Measurements from ENCODE around the gene SHE.
"Not testable (repeated sequence)": the region's sequence is repeated elsewhere in the genome, so short reads cannot be mapped to it uniquely, and the experiment has no call there.

Gene SHE

DNA sequence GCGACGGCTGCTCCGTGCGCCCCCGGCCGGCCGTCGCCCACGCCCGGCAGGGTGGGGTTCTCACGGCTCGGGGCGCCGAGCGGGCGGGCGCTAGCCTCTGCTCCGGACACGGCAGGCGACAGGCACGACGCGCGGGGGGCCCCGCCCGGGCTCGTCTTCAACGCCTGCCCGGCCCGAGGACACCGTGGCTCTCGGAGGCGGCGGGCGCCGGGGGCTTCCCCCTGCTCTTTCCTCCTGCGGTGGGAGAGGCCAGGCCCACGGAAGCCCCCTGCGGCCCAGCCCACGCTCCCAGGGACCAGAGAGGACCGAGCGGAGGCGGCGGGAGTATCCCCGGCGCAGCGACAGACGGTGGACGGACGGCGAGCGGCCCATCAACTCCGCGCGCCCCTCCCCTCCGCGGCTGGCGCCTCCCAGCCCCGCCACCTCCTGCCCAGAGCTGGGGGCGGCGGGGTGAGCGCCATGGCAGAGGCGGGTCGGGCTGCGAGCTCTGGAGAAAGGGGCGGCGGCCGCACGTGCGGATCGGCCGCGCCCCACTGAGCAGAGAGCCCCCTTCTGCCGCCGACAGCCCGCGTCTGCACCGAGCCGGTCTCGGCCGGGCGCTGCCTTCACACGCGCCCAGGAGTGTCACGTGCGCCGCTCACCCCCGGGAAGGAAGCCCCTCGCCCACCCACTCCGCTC lies at the start of gene SHE, which contains the start of gene TDRD10:
Gene SHE (minus strand): TSS at position 347 of the 678 bp plus-strand sequence. CDS start 386 bp downstream, outside the sequence.
Gene TDRD10 (plus strand): TSS at position 154 of the 678 bp plus-strand sequence. CDS start 4,685 bp downstream, outside the sequence.
- in situ Hi-C loops (cut with MboI; ENCODE audit: low sequenced_read_pairs) = no loop called here

GRCh38 chr1:154551474-154551873 lies 49.3 kb upstream of the SHE start:
- in situ Hi-C loops (cut with MboI; ENCODE audit: low sequenced_read_pairs) = no loop called here

- in situ Hi-C loops (cut with MboI; ENCODE audit: low sequenced_read_pairs) = no loop called here
Measured at GRCh38 chr1:154550657-154551056, 48.4 kb upstream of the SHE start.

DNA sequence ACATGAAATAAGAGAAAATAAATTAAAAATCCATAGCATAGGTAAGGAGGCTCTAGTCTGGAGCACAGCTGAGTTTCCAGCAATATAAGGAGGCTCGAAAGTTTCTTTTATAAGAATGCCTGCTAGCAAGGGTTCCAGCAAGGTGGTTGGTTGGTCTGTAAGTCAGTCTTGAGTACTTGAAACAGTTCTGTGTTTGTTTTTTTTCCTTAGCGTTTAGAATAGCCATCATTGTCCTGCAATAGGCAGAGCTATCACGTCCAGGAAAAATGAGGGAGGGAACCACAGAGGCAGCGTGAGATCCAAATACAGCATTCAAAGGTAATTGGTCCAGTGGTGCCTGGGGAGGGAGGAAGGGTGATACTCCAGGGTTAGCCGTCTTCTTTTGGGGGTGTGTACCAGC lies 47.9 kb upstream of the SHE start:
- in situ Hi-C loops (cut with MboI; ENCODE audit: low sequenced_read_pairs) = no loop called here

- in situ Hi-C loops (cut with MboI; ENCODE audit: low sequenced_read_pairs) = no loop called here
Measured at GRCh38 chr1:154549202-154549770, 47.1 kb upstream of the SHE start.

- in situ Hi-C loops (cut with MboI; ENCODE audit: low sequenced_read_pairs) = no loop called here
Measured at GRCh38 chr1:154548028-154548427, 45.8 kb upstream of the SHE start.

DNA sequence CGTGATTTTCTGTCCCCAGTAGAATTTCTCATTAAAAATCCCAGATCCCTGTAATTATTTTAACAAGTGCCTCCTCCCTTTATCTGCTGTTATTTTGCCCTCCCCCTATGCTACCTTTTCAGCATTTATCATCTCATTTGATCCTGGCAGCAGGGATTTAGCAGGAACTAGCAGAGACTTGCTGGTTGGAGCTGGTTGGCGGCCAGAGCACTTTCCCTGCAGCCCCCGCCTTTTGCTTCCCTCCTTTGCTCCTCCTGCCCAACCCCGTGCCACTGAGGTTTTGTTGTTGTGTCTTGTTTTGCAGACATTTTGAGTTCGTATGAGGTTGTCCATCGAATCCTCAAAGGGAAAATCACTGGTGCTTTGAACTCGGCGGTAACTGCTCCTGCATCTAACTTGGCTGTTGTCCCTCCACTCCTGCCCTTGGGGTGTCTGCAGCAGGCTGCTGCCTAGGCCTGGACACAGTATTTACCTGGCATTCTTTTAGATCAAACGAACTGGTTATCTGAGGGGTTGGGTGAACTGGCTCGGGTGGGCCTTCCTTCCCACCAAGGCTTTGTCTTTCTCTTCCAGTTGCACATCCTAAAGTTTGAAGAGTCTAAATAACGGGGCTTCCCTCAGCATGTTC lies 45.0 kb upstream of the SHE start:
- in situ Hi-C loops (cut with MboI; ENCODE audit: low sequenced_read_pairs) = no loop called here

DNA sequence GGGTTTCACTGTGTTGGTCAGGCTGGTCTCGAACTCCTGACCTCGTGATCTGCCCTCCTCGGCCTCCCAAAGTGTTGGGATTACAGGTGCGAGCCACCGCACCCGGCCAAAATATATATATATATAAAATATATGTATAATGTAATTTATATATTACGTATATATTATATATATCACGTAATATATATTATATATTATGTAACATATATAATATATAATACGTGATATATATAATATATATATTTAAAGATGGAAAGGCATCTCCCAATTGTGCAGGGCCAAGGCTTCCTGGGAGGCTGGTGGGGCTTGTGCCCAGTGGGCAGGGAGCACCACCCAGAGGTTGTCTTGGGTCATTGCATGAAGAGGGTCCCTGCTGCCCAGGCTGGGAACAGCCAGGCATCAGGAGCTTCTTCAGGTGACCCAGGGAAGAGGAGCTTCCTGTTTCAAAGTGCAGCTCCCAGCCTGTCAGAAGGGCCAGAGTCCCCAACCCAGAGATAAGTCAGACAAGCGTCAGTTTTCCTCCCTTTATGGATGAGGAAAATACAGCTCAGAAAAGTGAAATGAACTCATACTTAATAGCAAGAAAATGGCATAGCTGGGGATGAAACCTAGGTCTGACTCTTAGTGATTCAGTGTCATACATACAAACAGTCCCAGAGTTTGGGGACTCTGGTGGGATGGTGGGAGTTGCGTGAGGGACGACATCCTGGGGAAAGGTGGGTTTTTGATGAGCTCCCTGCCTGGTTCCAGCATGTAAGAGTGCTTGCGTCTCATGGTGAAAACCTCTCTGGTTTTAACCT lies 44.3 kb upstream of the SHE start:
- in situ Hi-C loops (cut with MboI; ENCODE audit: low sequenced_read_pairs) = no loop called here

DNA sequence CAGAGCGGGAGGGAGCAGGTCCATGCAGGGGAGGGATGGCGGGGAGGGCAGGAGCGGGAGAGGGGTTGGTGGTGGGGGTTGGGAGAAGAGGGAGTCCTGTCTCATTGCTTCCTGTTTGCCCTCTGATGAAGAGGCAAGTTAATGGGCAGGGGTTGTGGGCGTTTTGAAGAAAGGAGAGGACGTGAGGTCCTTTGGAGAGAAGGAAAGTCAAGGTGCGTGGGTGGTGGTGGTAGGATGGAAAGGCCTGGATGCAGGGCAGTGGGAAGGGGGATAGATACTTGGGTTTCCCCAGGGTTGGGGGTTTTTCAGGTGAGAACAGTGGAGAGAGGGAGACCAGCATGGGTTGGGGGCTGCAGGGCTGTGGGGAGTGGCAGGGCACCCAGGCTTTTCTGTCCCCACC lies 39.0 kb upstream of the SHE start:
- in situ Hi-C loops (cut with MboI; ENCODE audit: low sequenced_read_pairs) = no loop called here

DNA sequence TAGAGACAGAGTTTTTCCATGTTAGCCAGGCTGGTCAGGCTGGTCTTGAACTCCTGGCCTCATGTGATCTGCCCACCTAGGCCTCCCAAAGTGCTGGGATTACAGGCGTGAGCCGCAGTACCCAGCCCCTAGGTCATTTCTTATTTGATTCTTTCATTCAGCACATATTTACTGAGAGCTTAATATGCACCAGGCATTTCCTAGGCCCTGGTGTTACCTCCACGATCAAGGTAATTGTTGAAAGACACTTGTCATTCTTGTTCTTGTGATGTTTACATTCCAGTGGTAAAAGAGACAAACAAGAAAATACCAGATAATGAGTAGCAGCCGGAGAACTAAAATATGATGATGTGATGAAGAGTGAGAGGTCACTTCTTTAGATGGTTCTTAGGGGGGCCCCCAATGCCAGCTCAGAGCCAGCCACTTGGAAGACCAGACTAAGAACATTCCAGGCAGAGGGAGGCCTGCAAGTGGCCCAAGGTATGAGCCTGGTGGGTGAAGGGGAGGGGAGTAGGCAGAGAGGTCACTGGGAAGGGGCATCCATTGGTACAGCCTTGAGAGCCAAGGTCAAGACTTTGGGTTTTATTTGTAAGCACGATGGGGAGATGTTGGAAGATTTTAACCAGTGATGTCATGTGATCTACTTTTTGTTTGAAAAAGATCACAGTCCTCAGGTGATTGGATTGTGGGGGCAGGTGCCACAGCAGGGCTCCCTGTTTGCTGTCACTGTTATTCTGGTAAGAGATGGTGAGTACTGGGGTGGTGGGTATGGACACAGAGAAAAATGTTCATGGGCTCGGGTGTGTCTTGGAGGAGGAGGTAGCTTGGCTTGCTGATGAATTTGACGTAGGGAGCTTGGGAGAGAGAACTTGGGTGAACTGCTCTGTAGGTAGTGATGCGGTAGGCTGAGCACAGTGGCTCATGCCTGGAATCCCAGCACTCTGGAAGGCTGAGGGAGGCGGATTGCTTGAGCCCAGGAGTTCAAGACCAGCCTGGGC lies 37.6 kb upstream of the SHE start:
- in situ Hi-C loops (cut with MboI; ENCODE audit: low sequenced_read_pairs) = no loop called here

DNA sequence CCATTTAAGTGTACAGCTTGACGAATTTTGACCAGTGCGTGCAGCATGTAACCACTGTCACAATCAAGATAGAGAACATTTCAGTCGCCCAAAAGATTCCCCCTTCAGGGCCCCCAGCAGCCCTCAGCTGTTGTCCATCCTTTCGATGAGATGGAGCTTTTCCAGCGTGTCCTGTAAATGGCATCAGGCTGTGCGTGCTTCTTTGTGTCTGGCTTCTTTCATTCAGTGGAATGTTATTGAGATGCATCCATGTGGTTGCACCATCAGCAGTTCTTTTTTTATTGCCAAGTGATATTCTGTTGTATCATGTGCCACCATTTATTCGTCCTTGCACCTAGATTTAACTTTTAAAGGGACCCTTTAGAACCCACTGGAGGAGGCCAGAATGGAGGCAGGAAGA lies 34.4 kb upstream of the SHE start:
- in situ Hi-C loops (cut with MboI; ENCODE audit: low sequenced_read_pairs) = no loop called here

DNA sequence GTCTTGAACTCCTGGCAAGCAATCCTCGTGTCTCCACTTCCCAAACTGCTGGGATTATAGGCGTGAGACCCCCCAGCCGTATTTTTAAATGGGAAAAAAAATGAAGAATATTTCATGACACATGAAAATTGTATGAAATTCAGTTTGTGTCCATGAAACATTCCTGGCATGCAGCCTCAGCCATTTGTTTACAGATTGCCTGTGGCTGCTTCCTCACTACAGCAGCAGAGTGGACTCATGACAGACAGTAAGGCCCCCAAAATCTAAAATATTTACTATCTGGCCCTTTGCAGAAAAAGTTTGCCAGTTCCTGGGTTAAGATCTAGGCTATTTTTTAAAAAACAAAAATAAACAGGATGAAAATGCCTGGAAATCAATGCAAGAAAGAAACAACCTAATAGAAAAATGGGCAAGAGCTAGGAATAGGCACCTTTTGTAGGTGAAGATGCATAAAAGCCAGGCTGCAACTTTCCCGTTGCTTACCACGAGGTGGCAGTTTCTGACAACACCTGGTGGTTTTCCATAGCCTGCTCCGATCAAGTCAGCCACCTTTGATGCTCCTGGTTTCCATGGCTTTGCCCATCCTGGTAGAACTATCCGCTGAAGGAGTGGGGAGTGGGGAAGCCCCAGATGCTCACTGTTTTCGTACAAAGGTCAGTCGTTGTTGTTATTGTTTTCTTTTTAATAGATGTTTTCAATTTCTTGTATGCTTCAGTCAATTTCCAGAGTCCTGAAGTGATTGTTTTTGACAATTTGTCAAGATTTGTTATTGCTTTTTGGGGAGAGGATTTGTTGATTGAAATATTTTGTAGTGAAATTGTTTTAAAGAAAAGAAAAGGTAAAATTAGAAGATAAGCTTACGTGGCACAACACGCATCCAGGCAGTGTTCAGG lies 32.0 kb upstream of the SHE start:
- in situ Hi-C loops (cut with MboI; ENCODE audit: low sequenced_read_pairs) = no loop called here

- in situ Hi-C loops (cut with MboI; ENCODE audit: low sequenced_read_pairs) = not testable (repeated sequence)
Measured at GRCh38 chr1:154531950-154532349, 29.7 kb upstream of the SHE start.

GRCh38 chr1:154529308-154529707 lies 27.1 kb upstream of the SHE start:
- in situ Hi-C loops (cut with MboI; ENCODE audit: low sequenced_read_pairs) = no loop called here

- in situ Hi-C loops (cut with MboI; ENCODE audit: low sequenced_read_pairs) = no loop called here
Measured at GRCh38 chr1:154527192-154527591, 25.0 kb upstream of the SHE start.

DNA sequence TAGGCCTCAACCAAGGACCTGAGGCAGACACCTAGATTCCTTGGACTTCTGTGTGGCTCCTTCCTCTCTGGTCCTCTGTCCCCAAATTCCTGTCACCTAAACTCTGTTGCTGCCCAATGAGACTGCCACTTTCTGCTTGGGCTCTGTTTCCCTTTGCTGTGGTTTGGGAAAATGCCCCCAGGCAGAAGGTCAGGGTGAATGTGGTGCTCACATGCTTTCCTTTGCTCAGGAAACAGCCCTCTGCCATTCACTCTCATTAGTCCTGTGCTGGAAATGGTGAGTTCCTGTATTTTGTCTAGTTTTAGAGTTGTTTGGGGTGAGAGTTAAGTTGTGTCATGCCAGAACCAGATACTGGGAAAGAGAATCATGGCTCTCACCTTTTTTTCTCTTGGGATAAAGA lies 22.7 kb upstream of the SHE start:
- in situ Hi-C loops (cut with MboI; ENCODE audit: low sequenced_read_pairs) = no loop called here

DNA sequence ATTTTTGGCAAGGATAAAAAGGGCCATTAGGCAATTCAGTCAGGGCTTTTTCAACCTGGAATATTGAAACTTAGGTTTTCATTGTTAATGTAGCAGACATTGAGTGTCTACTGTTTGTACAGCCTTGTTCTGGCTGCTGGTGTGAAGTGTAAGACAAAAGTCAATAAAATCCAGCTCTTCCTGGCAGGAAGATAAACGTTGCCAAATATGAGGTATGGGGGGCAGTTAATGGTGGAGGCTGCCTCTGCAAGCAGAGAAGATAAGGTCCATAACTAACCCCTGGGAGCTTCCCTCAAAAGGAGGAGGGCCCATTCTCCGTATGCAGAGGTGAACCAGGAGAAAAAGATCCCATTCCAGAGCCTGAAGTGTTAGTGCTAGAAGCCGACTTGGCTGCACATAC lies 19.5 kb upstream of the SHE start:
- in situ Hi-C loops (cut with MboI; ENCODE audit: low sequenced_read_pairs) = no loop called here

DNA sequence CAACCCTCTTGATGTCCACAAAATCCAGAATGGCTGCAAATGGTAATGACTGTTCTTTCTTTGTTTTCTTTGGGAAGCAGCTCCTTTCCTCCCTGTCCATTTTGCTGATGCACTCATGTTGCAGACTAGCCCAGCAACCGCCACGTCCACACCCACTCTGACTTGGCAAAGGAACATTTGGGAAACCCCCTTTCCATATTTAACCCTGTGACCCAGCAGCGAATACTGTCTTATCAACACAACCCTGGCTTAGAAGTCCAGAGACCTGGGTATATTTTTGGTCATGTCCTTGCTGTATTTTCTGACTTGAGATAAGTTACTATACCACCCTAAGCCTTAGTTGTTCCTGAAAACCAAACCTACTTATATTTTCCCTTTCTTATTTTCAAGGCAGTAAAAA lies 18.1 kb upstream of the SHE start:
- in situ Hi-C loops (cut with MboI; ENCODE audit: low sequenced_read_pairs) = no loop called here

DNA sequence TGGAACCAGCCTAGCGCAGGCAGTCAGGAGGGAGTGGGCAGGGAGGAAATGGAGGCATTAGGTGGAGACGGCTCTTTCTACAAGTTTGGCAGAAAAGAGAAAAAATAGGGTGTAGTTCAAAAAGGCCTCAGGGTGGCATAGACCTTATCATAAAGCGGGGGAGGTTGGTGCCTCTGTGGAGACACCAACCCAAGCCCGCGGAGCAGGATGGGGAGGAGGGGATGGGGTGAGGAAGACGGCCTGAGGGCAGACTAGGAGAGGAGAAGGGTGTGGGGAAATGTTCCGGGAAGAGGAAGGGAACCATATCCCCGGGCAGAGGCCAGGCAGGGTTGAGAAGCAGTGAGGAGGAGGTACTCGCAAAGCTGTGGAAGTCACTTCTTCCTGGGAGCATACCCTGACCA lies 17.4 kb upstream of the SHE start:
- in situ Hi-C loops (cut with MboI; ENCODE audit: low sequenced_read_pairs) = no loop called here
